HEK293 (cell line): Measurements from ENCODE around the gene SVOPL.

ENCODE experiments used
- CTCF ChIP-seq: fragments of 450-650 bp; formaldehyde crosslinking; IDR thresholded peaks from 2 replicates; pipeline ENCODE4 v1.5.1; 2016; ENCODE audit warnings: missing biosample characterization, missing genetic modification characterization
- KLF16 ChIP-seq: fragments of 450-650 bp; formaldehyde crosslinking; IDR thresholded peaks from 2 replicates; pipeline ENCODE4 v1.5.1; 2017; ENCODE audit warnings: missing biosample characterization, missing genetic modification characterization
- PRDM4 ChIP-seq: fragments of 450-650 bp; formaldehyde crosslinking; IDR thresholded peaks from 2 replicates; pipeline ENCODE4 v1.5.1; 2017; ENCODE audit warnings: missing biosample characterization, missing genetic modification characterization
- SETDB1 ChIP-seq: IDR thresholded peaks from one replicate; pipeline ENCODE4 v1.6.1; 2017; ENCODE audit warnings: mild to moderate bottlenecking, low read length, moderate library complexity, mixed read lengths; ENCODE audit not compliant: insufficient read length
- TCF7L2 ChIP-seq: IDR thresholded peaks from 2 replicates; pipeline ENCODE4 v1.6.1; 2011; ENCODE audit warnings: low read depth, mild to moderate bottlenecking, inconsistent platforms, low read length, moderate library complexity, borderline replicate concordance
- ZNF10 ChIP-seq: fragments of 450-650 bp; formaldehyde crosslinking; IDR thresholded peaks from 2 replicates; pipeline ENCODE4 v1.5.1; 2017; ENCODE audit warnings: missing biosample characterization, missing genetic modification characterization
- ZNF223 ChIP-seq: fragments of 450-650 bp; formaldehyde crosslinking; IDR thresholded peaks from 2 replicates; pipeline ENCODE4 v1.5.1; 2016; ENCODE audit warnings: missing biosample characterization, missing genetic modification characterization
- ZNF433 ChIP-seq: fragments of 450-650 bp; formaldehyde crosslinking; IDR thresholded peaks from 2 replicates; pipeline ENCODE4 v1.5.1; 2016; ENCODE audit warnings: missing biosample characterization, missing genetic modification characterization, low read depth

DNA sequence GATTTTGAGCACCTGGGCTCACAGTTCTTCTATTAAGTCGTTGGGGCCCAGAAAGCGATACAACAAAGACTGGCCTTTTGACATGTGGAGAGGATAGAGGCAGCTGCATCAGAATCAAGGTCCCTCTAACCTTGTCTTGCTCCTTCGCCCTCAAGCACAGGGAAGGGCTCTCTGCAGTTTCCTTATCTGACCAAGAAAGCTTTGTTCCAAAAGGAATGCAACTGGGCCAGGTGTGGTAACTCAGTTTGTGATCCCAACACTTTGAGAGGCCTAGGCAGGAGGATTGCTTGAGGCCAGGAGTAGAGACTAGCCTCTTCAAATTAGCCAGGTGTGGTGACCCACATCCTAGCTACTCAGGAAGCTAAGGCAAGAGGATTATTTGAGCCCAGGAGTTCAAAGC, 32.2 kb downstream of the SVOPL start:
- TF ChIP-seq CTCF = no peak
- TF ChIP-seq TCF7L2 = no peak
- TF ChIP-seq SETDB1 = no peak
- TF ChIP-seq ZNF223 = no peak
- TF ChIP-seq ZNF433 = no peak
- TF ChIP-seq PRDM4 (tag by site-specific recombination) = no peak
- no peak for TF ChIP-seq KLF16 (tag by site-specific recombination)
- TF ChIP-seq ZNF10 (tag by site-specific recombination) = no peak
